ENCODE measurements around the gene SLK. TPM values are rescaled to one million over a fixed set of nuclear protein-coding genes. Genes with fewer than 3 reads are reported as not detected.

Gene SLK
- total RNA-seq: 10 to 100 TPM; 45.7 to 75.8 (median 46.7) TPM
- long read RNA-seq, donor 1, full-length matches to known transcripts: 22 of 60 reads
- long read RNA-seq, donor 1, partial matches to known transcripts: 35 of 60 reads
- long read RNA-seq, donor 1, other reads (novel, unspliced or antisense): 3 of 60 reads
- long read RNA-seq, donor 2, partial matches to known transcripts: 0 of 3 reads
- long read RNA-seq, donor 2, other reads (novel, unspliced or antisense): 3 of 3 reads

DNA sequence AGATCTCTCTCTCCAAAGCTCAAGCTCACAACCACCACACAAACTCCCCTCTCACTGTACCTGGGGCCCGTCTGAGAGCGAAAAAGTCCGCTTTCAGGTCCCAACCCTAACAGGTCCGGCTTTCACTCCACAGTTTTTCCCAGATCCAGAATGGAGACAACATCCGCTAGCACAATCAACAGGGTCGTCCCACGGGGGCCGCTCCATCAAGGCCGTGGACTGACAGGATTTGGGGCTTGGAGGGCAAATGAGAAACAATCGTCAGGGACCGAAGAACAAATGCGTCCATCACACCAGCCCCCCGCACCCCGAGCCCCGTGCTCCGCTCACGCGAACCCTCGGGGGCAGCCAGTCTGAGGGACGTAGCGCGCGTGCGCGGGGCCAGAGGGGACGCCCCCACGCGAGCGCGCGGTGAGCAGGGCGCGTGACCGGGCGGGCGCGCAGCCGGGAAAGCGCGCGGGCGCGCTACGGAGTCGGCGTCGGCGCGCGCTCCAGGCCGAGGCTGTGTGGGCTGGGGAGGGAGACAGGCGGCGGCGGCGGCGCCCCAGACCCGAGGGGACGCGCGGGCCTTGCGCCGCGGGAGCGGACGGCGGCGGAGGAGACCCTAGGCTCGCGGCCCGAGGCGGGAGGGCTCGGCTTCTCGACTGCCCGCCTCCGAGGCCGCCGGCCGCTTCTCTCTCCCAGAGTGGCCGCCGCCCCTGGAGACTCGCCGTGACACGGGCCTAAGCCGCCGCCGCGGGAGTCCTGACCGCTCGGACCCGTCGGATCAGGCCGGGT, at the start of gene SLK:
Gene SLK, plus strand, starts transcription at position 470 of the 777 bp plus-strand sequence. CDS start 606 bp downstream, outside the sequence.
- intact Hi-C loops (cut with DNase I, micrococcal nuclease): loop anchor here in 1 of 2 donors (10.0 kb wide), 1 partner anchor 72 kb away; no protein-coding TSS in a partner anchor

DNA sequence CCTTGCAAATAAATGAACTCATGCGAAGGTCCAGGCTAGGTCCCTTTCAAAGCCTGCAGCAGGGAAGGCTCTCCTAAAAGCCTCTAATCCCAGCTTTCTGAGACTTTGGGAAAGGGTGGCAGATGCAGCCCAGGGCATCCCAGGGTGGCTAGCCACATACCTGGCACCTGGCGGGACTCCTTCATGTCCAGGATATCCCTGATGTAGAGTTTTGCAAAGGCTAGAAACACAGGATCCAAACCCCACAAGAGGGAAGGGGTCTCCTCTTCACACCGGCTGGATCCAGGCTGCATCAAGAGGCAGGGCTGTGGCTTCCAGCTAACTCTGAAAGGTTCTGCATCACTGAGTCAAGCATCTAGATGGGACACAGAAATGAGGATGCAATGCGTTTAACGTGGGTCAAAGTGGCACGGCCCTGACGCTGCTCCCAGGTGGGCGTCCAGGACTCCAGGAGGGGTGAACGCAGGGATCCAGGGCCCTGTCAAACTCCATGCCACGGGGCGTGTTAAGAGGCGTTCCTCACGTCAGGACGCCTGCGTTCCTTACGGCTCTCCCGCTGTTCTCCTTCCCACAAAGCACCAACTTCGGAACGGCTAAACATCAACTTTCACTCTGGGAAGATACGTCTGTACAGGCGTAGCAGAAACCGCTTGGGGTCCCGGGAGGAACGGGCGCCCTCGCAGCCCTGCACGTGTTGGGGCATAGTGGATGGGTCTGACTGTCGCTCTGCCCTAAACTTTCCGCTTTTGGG, 49.5 kb upstream of the SLK start:
- DNase-seq (peak; percentile 67 to 82 (median 75)), ATAC-seq (peak; percentile 57)
- intact Hi-C loops (cut with DNase I, micrococcal nuclease): no loop called here
- Histone ChIP-seq H3K4me1 (ENCODE audit: low read depth) (peaks cover 26% of the 10 kb centered on the region), H3K4me3 (peak overlapping the region; percentile 38), H3K36me3 (ENCODE audit: low read depth) (peaks cover 4% of the 10 kb centered on the region), H3K9me3 (peaks cover 4% of the 10 kb centered on the region)
- TF ChIP-seq CTCF (IDR thresholded peaks at IDR 0.05): no peak

More for the DNA sequence above, at the start of gene SLK:
- ATAC-seq: peak; percentile 97
- peak; percentile 85 to 90 (median 88) for DNase-seq
- Histone ChIP-seq H3K36me3 (ENCODE audit: low read depth) (no peaks in the 10 kb centered on the region), H3K4me3 (peak within 1 kb of the TSS; percentile 88), H3K9me3 (no peaks in the 10 kb centered on the region), H3K4me1 (ENCODE audit: low read depth) (peaks cover 30% of the 10 kb centered on the region)
- no peak for TF ChIP-seq CTCF (IDR thresholded peaks at IDR 0.05)

DNA sequence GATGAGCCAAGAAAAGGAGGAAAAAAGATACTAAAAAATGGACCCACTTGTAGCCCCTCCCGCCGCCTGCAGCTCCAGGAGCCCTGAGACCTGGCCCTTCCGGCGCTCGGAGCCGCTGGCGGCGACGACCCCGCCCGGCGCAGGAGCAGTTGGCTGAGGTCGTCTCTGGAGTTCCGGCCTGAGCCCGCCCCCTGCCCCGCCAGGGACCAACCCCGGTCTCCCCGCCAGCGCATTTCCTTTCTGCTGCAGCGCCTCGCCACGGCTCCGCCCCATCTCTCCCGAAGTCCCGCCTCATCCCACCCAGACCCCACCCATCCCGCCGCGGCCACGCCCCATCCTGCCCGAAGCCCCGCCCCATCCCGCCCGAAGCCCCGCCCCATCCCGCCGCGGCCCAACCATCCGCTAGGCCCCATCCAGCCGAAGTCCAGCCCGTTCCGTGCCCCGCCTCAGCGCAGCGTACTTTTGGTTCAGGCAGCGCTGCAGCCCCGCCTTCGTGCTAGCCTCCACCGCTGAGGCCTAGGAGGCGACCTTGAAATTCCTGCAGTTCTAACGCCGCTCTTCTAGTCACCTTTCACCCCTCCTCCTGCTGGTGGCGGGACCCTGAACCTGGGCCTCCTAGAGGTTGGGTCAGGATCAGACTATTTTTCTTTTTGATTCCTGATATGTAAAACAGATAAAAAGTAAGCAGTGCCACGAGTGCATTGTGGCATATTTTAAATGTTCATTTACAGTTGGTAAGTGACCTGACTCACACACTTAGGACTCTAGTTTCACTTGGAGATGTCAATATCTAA, 48.7 kb upstream of the SLK start, which contains the start of gene STN1:
Gene STN1, minus strand, starts transcription at position 132 of the 794 bp plus-strand sequence. CDS start 590 bp downstream, outside the sequence.
- peak; percentile 94 for ATAC-seq
- DNase-seq: peak; percentile 96 to 99 (median 98)
- H3K9me3 ChIP-seq: peaks cover 4% of the 10 kb centered on the region
- peaks cover 4% of the 10 kb centered on the region for H3K36me3 ChIP-seq (ENCODE audit: low read depth)
- intact Hi-C loops (cut with DNase I, micrococcal nuclease): no loop called here
- H3K4me3 ChIP-seq: peak within 1 kb of the TSS; percentile 38
- peaks cover 27% of the 10 kb centered on the region for H3K4me1 ChIP-seq (ENCODE audit: low read depth)
- TF ChIP-seq CTCF (IDR thresholded peaks at IDR 0.05): no peak

GRCh38 chr10:103919648-103920025, 47.3 kb upstream of the SLK start:
- H3K36me3 ChIP-seq (ENCODE audit: low read depth): peaks cover 4% of the 10 kb centered on the region
- peaks cover 30% of the 10 kb centered on the region for H3K4me1 ChIP-seq (ENCODE audit: low read depth)
- no peak for TF ChIP-seq CTCF (IDR thresholded peaks at IDR 0.05)
- ATAC-seq (no peak), DNase-seq (no peak)
- peaks cover 4% of the 10 kb centered on the region for H3K9me3 ChIP-seq
- no peak overlapping the region for H3K4me3 ChIP-seq
- intact Hi-C loops (cut with DNase I, micrococcal nuclease): no loop called here

GRCh38 chr10:103921248-103921647, 45.7 kb upstream of the SLK start:
- no peak for TF ChIP-seq CTCF (IDR thresholded peaks at IDR 0.05)
- Histone ChIP-seq H3K36me3 (ENCODE audit: low read depth) (peaks cover 4% of the 10 kb centered on the region), H3K4me1 (ENCODE audit: low read depth) (peaks cover 29% of the 10 kb centered on the region), H3K9me3 (no peaks in the 10 kb centered on the region), H3K4me3 (no peak overlapping the region)
- intact Hi-C loops (cut with DNase I, micrococcal nuclease): no loop called here
- ATAC-seq (no peak), DNase-seq (no peak)
